ENCODE results near the gene CASZ1. TPM values are rescaled to one million over a fixed set of nuclear protein-coding genes. Genes with fewer than 3 reads are reported as not detected.

The CASZ1 gene
- total RNA-seq, 1 experiment from 2014 or later: 3.9 TPM

DNA sequence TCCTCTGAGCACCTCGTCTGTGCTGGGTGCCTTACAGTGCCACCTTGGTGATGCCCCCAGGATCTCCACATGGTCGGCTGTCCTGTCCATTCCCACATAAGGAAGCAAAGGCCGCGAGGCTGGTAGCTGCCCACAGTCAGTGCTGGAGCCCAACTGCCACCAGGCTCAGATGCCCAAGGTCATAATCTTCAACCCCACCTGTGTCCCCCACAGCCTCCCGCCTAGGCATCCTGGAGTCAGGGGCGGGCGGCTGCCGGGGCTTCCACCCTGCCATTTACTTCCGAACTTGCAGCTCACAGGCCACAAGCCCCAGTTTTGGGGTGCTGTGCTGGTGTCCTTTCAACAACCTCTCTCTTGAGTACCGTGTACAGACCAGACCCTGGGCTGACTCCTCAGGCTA is 126.3 kb downstream of the CASZ1 start:
- Histone ChIP-seq H3K4me1 (ENCODE audit: insufficient read depth, low read length) (no peaks in the 10 kb centered on the region; the same call in 1 of the 2 replicates), H3K27ac (ENCODE audit: insufficient read length, low read depth, low read length) (no peak overlapping the region), H3K14ac (ENCODE audit: insufficient read depth, low read length) (no peak overlapping the region; the same call in 1 of the 2 replicates), H2BK5ac (ENCODE audit: insufficient read length, low read length) (no peak overlapping the region), H2BK120ac (ENCODE audit: low read depth, low read length, poor library complexity, severe bottlenecking) (no peak overlapping the region), H3K23ac (ENCODE audit: insufficient read length, low read depth, low read length) (no peak overlapping the region), H3K9ac (ENCODE audit: extremely low read depth, insufficient read length, low read length) (no peak overlapping the region), H2BK20ac (ENCODE audit: low read depth, low read length, poor library complexity, severe bottlenecking) (no peak overlapping the region), H4K91ac (ENCODE audit: insufficient read length, low read depth, low read length) (no peak overlapping the region), H3K18ac (ENCODE audit: insufficient read length, low read depth, low read length) (no peak overlapping the region), H2AFZ (ENCODE audit: low read length) (no peak overlapping the region), H3K9me3 (ENCODE audit: control insufficient read depth, low read depth, low read length) (no peaks in the 10 kb centered on the region), H3K4ac (ENCODE audit: low read depth, low read length) (no peak overlapping the region), H4K8ac (replicated peaks; ENCODE audit: insufficient read length, low read depth, low read length) (no peak overlapping the region), H3K56ac (ENCODE audit: insufficient read length, low read depth, low read length) (no peak overlapping the region), H3K27me3 (ENCODE audit: insufficient read depth, low read length) (no peaks in the 10 kb centered on the region), H4K5ac (ENCODE audit: insufficient read length, low read depth, low read length) (no peak overlapping the region), H2AK5ac (ENCODE audit: insufficient read length, low read length) (no peak overlapping the region), H3T11ph (ENCODE audit: low read length) (no peak overlapping the region), H2BK15ac (ENCODE audit: low read depth, low read length) (no peak overlapping the region), H3K23me2 (ENCODE audit: insufficient read length, low read depth, low read length, poor library complexity, severe bottlenecking) (no peaks in the 10 kb centered on the region), H3K79me2 (ENCODE audit: insufficient read depth, low read length) (no peaks in the 10 kb centered on the region), H3K79me1 (ENCODE audit: insufficient read depth, low read depth, low read length, poor library complexity, severe bottlenecking) (no peaks in the 10 kb centered on the region), H4K20me1 (ENCODE audit: control insufficient read depth, insufficient read depth, insufficient read length) (no peaks in the 10 kb centered on the region), H3K4me2 (ENCODE audit: insufficient read depth, insufficient read length, low read length) (no peak overlapping the region), H2BK12ac (ENCODE audit: insufficient read length, low read depth, low read length) (no peak overlapping the region)
- TF ChIP-seq CTCF (conservative IDR thresholded peaks at IDR 0.05): no peak
- Mint-ChIP-seq H3K4me1 (peaks cover 4 to 26% of the 10 kb centered on the region in 2 experiments), H3K27ac (peak overlapping the region in 1 of 3 experiments; percentile 93; a peak in 1 of 7 replicates), H3K9me3 (no peaks in the 10 kb centered on the region), H3K27me3 (ENCODE audit: low read depth) (no peaks in the 10 kb centered on the region), H3K36me3 (ENCODE audit: insufficient read depth in 1 of 3, low read depth in 3 of 3) (no peaks in the 10 kb centered on the region; a peak in 1 of 7 replicates), H3K4me3 (no peak overlapping the region)
- WGBS (ENCODE audit: extremely low coverage, insufficient read length, low lambda C conversion rate): no CpG with 5 or more reads among the region's 10 CpGs
- DNase-seq: no peak

Data from H9 (cell line).